HEK293 (cell line): ENCODE results near the gene PLCD1.

Source experiments
- CTCF ChIA-PET: fragments of 350-600 bp; formaldehyde crosslinking; extraction: SDS; loops from one replicate; lab custom pipeline; 2021; ENCODE audit warnings: antibody characterized with exemption; lab: Yijun Ruan, JAX
- POLR2A ChIA-PET: fragments of 300-600 bp; formaldehyde crosslinking; extraction: SDS; loops from one replicate; lab custom pipeline; 2020; ENCODE audit warnings: antibody characterized with exemption, inconsistent platforms; lab: Yijun Ruan, JAX
- H3K27ac ChIP-seq: fragments of 200-500 bp; sonication (Bioruptor generic); 2 replicates; pipeline ENCODE4 v1.5.1; 2014; ENCODE audit warnings: low read depth, low read length, control low read depth, inconsistent platforms; ENCODE audit errors: extremely low read depth
- H3K36me3 ChIP-seq, 2 experiments: fragments of 200-500 bp in 1 of 2; sonication (Bioruptor generic) in 1 of 2; 1 replicate in 1 of 2; 2 replicates in 1 of 2; pipeline ENCODE4 v1.5.1; 2014 to 2017; ENCODE audit warnings: inconsistent platforms in 2 of 2, low read length in 2 of 2; ENCODE audit not compliant: control insufficient read depth in 2 of 2, insufficient read depth in 1 of 2
- H3K4me1 ChIP-seq: fragments of 200-500 bp; sonication (Bioruptor generic); 2 replicates; pipeline ENCODE4 v1.5.1; 2014; ENCODE audit warnings: mild to moderate bottlenecking, low read length, inconsistent platforms; ENCODE audit not compliant: control insufficient read depth, insufficient read depth
- H3K4me3 ChIP-seq: 2 replicates; pipeline ENCODE4 v1.5.1; 2011; ENCODE audit warnings: low read depth, mild to moderate bottlenecking, control low read depth, low read length, moderate library complexity
- H3K9me3 ChIP-seq: fragments of 200-500 bp; sonication (Bioruptor generic); 2 replicates; pipeline ENCODE4 v1.5.1; 2014; ENCODE audit warnings: low read depth, low read length, inconsistent platforms; ENCODE audit not compliant: control insufficient read depth, insufficient read depth
- BCL6B ChIP-seq: fragments of 450-650 bp; formaldehyde crosslinking; IDR thresholded peaks from 2 replicates; pipeline ENCODE4 v1.5.1; 2017; ENCODE audit warnings: missing biosample characterization, missing genetic modification characterization
- GLIS1 ChIP-seq: fragments of 450-650 bp; formaldehyde crosslinking; IDR thresholded peaks from 2 replicates; pipeline ENCODE4 v1.5.1; 2016; ENCODE audit warnings: missing biosample characterization, missing genetic modification characterization
- HOXA7 ChIP-seq: sonication (generic); formaldehyde crosslinking; IDR thresholded peaks from 2 replicates; pipeline ENCODE4 v1.8.1; 2022; ENCODE audit warnings: missing genetic modification reagents, borderline replicate concordance
- KLF16 ChIP-seq: fragments of 450-650 bp; formaldehyde crosslinking; IDR thresholded peaks from 2 replicates; pipeline ENCODE4 v1.5.1; 2017; ENCODE audit warnings: missing biosample characterization, missing genetic modification characterization
- MEIS1 ChIP-seq: sonication (generic); formaldehyde crosslinking; IDR thresholded peaks from 2 replicates; pipeline ENCODE4 v1.8.1; 2022; ENCODE audit warnings: missing genetic modification reagents, mild to moderate bottlenecking, borderline replicate concordance
- MYNN ChIP-seq: fragments of 450-650 bp; formaldehyde crosslinking; IDR thresholded peaks from 2 replicates; pipeline ENCODE4 v1.5.1; 2016; ENCODE audit warnings: missing biosample characterization, missing genetic modification characterization, borderline replicate concordance
- ZFHX2 ChIP-seq: fragments of 450-650 bp; formaldehyde crosslinking; conservative IDR thresholded peaks from 2 replicates; pipeline ENCODE4 v1.5.1; 2016; ENCODE audit warnings: missing biosample characterization, missing genetic modification characterization
- ZFP3 ChIP-seq: fragments of 450-650 bp; formaldehyde crosslinking; IDR thresholded peaks from 2 replicates; pipeline ENCODE4 v1.5.1; 2016; ENCODE audit warnings: low read depth, missing biosample characterization, missing genetic modification characterization
- ZNF10 ChIP-seq: fragments of 450-650 bp; formaldehyde crosslinking; IDR thresholded peaks from 2 replicates; pipeline ENCODE4 v1.5.1; 2017; ENCODE audit warnings: missing biosample characterization, missing genetic modification characterization
- ZNF114 ChIP-seq: fragments of 450-650 bp; formaldehyde crosslinking; IDR thresholded peaks from 2 replicates; pipeline ENCODE4 v1.5.0; 2017; ENCODE audit warnings: missing biosample characterization, missing genetic modification characterization
- ZNF223 ChIP-seq: fragments of 450-650 bp; formaldehyde crosslinking; IDR thresholded peaks from 2 replicates; pipeline ENCODE4 v1.5.1; 2016; ENCODE audit warnings: missing biosample characterization, missing genetic modification characterization
- ZNF404 ChIP-seq: fragments of 450-650 bp; formaldehyde crosslinking; IDR thresholded peaks from 2 replicates; pipeline ENCODE4 v1.5.1; 2017; ENCODE audit warnings: missing biosample characterization, missing genetic modification characterization
- ZNF426 ChIP-seq: fragments of 450-650 bp; formaldehyde crosslinking; IDR thresholded peaks from 2 replicates; pipeline ENCODE4 v1.5.1; 2017; ENCODE audit warnings: missing biosample characterization, missing genetic modification characterization, mild to moderate bottlenecking, inconsistent platforms, moderate library complexity
- ZNF473 ChIP-seq: fragments of 450-650 bp; formaldehyde crosslinking; IDR thresholded peaks from 2 replicates; pipeline ENCODE4 v1.5.1; 2017; ENCODE audit warnings: missing biosample characterization, missing genetic modification characterization
- ZNF518A ChIP-seq: fragments of 450-650 bp; formaldehyde crosslinking; conservative IDR thresholded peaks from 2 replicates; pipeline ENCODE4 v1.5.1; 2016; ENCODE audit warnings: low read depth, missing biosample characterization, missing genetic modification characterization
- ZNF530 ChIP-seq: fragments of 450-650 bp; formaldehyde crosslinking; IDR thresholded peaks from 2 replicates; pipeline ENCODE4 v1.5.1; 2016; ENCODE audit warnings: low read depth, missing biosample characterization, missing genetic modification characterization
- ZNF549 ChIP-seq: fragments of 450-650 bp; IDR thresholded peaks from 2 replicates; pipeline ENCODE4 v1.5.1; 2018; ENCODE audit warnings: missing biosample characterization, missing genetic modification characterization, mild to moderate bottlenecking, inconsistent platforms, moderate library complexity
- ZNF555 ChIP-seq: fragments of 450-650 bp; formaldehyde crosslinking; conservative IDR thresholded peaks from 2 replicates; pipeline ENCODE4 v1.5.1; 2017; ENCODE audit warnings: missing biosample characterization, mild to moderate bottlenecking, missing genetic modification characterization, inconsistent platforms
- ZNF585B ChIP-seq: fragments of 450-650 bp; formaldehyde crosslinking; IDR thresholded peaks from 2 replicates; pipeline ENCODE4 v1.5.1; 2016; ENCODE audit warnings: missing biosample characterization, missing genetic modification characterization
- ZNF596 ChIP-seq: fragments of 450-650 bp; IDR thresholded peaks from 2 replicates; pipeline ENCODE4 v1.5.0; 2018; ENCODE audit warnings: missing biosample characterization, mild to moderate bottlenecking, missing genetic modification characterization, moderate library complexity
- ZNF660 ChIP-seq: fragments of 450-650 bp; IDR thresholded peaks from 2 replicates; pipeline ENCODE4 v1.5.1; 2018; ENCODE audit warnings: missing biosample characterization, mild to moderate bottlenecking, missing genetic modification characterization
- ZNF664 ChIP-seq: fragments of 450-650 bp; formaldehyde crosslinking; IDR thresholded peaks from 2 replicates; pipeline ENCODE4 v1.5.1; 2016; ENCODE audit warnings: missing biosample characterization, missing genetic modification characterization
- ZNF704 ChIP-seq: fragments of 450-650 bp; formaldehyde crosslinking; IDR thresholded peaks from 2 replicates; pipeline ENCODE4 v1.5.1; 2016; ENCODE audit warnings: missing biosample characterization, missing genetic modification characterization
- TF ChIP-seq, protein P1 (sequence below): fragments of 450-650 bp; formaldehyde crosslinking; IDR thresholded peaks from 2 replicates; pipeline ENCODE4 v1.5.1; 2016; ENCODE audit warnings: missing biosample characterization, missing genetic modification characterization

PLCD1 gene

DNA sequence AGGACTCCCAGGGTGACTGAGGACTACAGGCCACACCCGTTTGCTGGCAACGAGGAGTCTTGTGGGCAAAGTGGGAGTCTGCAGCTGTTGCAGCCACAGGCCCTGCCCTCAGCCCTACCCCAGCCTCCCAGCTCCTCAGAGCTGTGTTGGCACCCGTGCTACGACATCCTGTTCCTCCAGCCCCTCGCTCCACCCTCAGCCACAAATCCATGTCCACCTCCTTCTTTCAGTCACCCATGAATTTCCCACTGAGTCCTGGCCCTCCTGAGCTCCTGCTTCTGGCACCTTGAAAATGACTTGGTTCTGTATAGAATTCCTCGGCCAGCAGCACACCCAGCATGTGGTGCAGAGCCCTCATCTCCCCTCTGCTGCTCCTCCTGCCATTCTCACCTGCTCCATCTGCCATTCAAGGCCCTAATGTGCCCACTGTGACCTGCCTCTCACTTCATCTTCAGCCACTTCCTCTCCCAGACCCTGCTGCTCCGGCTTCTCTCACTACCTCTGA, 59.8 kb downstream of the PLCD1 start:
- Histone ChIP-seq H3K9me3 (no peaks in the 10 kb centered on the region), H3K4me1 (no peaks in the 10 kb centered on the region), H3K36me3 (peaks cover 0 to 4% of the 10 kb centered on the region in 2 experiments; a peak in 1 of 3 replicates), H3K27ac (no peak overlapping the region), H3K4me3 (no peak overlapping the region)
- ChIA-PET POLR2A (no interaction called here), CTCF (interaction anchor here (0.6 to 8.1 kb wide), 2 partner anchors 115 to 527 kb away, joined by 3 to 164 read pairs; partner anchors contain the start of gene EXOG)
- TF ChIP-seq ZNF530 (tag by site-specific recombination): no peak
- TF ChIP-seq ZNF549: no peak
- TF ChIP-seq BCL6B (tag by site-specific recombination): no peak
- TF ChIP-seq ZNF223 (tag by site-specific recombination): no peak
- TF ChIP-seq ZNF114 (tag by site-specific recombination): no peak
- no peak for TF ChIP-seq ZNF426
- TF ChIP-seq MYNN (tag by site-specific recombination): no peak
- TF ChIP-seq GLIS1 (tag by site-specific recombination): no peak
- no peak for TF ChIP-seq ZNF404 (tag by site-specific recombination)
- no peak for TF ChIP-seq ZNF10 (tag by site-specific recombination)
- TF ChIP-seq KLF16 (tag by site-specific recombination): no peak
- no peak for TF ChIP-seq ZNF518A
- no peak for TF ChIP-seq ZNF660
- no peak for TF ChIP-seq ZNF473 (tag by site-specific recombination)
- TF ChIP-seq ZNF704 (tag by site-specific recombination): no peak
- TF ChIP-seq HOXA7: no peak
- no peak for TF ChIP-seq ZNF585B (tag by site-specific recombination)

DNA sequence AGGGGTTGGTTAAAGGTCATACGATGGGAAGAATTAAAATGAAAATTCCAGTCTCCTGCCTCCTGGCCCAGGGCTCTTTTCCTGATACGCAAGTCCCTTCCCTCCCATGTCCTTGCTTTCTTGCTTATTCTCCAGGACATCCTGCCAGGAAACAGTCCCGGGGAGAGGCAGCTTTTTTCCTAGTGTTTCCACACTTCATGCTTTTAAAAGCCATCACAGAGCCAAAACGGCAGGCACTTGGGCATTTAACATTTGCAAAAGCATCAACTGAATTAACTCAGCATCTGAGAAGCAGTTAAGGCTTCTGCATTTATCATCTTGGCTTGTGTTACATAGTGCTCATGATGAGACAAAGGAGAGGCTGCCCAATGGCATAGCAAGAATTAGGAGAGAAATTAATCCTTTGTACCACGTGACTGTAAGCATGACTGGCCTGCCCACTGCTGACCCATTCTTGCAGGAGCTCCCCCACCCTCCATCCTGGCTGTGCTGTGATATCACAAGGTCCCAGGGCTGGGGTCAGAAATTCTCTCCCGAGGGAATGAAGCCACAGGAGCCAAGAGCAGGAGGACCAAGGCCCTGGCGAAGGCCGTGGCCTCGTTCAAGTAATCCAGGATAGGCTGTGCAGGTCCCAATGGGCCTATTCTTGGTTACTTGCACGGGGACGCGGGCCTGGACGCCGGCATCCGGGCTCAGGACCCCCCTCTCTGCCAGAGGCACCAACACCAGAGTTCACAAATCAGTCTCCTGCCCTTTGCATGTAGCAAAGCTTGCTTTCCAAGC, 60.4 kb downstream of the PLCD1 start:
- Histone ChIP-seq H3K9me3 (no peaks in the 10 kb centered on the region), H3K36me3 (peaks cover 0 to 4% of the 10 kb centered on the region in 2 experiments; a peak in 1 of 3 replicates), H3K4me1 (no peaks in the 10 kb centered on the region), H3K27ac (no peak overlapping the region), H3K4me3 (no peak overlapping the region)
- ChIA-PET POLR2A (no interaction called here), CTCF (interaction anchor here (0.6 to 8.1 kb wide), 5 partner anchors 10 to 1040 kb away, joined by 3 to 164 read pairs (median 4); partner anchors contain the start of gene EXOG)
- TF ChIP-seq, protein P1, sequence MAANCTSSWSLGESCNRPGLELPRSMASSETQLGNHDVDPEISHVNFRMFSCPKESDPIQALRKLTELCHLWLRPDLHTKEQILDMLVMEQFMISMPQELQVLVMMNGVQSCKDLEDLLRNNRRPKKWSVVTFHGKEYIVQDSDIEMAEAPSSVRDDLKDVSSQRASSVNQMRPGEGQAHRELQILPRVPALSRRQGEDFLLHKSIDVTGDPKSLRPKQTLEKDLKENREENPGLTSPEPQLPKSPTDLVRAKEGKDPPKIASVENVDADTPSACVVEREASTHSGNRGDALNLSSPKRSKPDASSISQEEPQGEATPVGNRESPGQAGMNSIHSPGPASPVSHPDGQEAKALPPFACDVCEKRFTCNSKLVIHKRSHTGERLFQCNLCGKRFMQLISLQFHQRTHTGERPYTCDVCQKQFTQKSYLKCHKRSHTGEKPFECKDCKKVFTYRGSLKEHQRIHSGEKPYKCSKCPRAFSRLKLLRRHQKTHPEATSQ: no peak
- TF ChIP-seq ZNF704 (tag by site-specific recombination) (no peak), MEIS1 (CRISPR knock-in tag) (no peak), ZFHX2 (tag by site-specific recombination) (no peak), ZNF596 (tag by site-specific recombination) (no peak), ZFP3 (tag by site-specific recombination) (no peak), ZNF555 (tag by site-specific recombination) (no peak), ZNF664 (tag by site-specific recombination) (no peak)
